NCI-H82 treated with DMSO at 0.1 percent for 48 hours (cell line): ENCODE data around the gene SMLR1.

Source experiments
- DNase-seq: peaks from one replicate; lab custom pipeline; 2025; ENCODE audit not compliant: unreplicated experiment; lab: John Stamatoyannopoulos, UW

The SMLR1 gene

GRCh38 chr6:130824978-130825694 is 2.1 kb upstream of the SMLR1 start:
- DNase-seq = no peak

DNA sequence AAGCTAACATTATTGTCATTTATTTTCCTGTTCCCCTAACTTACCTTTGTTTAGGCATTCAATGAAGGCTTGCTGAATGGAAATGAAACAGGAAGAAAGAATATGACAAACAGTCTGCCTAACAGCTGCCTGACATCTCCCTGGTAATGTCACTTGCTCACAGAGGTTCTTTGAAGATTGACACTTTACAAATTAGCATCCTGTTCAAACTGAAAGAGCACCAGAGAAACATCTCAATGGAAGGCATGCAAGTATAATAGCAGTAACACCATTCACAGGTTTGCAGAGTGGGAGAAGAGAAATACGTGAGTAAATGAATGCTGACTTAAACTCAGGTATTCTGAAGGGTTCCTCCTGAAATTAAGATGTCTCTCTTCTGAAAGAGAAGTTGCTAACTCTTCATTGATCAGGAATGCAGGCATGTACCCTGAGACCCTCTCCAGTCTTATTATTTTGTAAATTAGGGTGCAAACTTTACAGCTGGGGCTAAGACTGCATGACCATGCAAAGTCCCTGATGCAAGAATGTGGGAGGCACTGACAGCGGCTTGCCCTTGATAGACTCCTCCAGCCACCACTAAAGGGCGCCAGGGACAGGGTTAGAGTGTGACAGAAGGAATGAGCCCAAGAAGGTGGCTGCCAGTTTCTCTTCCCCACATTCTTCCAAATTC is 1.3 kb upstream of the SMLR1 start:
- DNase-seq = no peak

- DNase-seq = no peak
Measured at GRCh38 chr6:130826442-130827246, 562 bp upstream of the SMLR1 start.

- no peak for DNase-seq
Measured at GRCh38 chr6:130829333-130829910, 2.2 kb downstream of the SMLR1 start.

DNA sequence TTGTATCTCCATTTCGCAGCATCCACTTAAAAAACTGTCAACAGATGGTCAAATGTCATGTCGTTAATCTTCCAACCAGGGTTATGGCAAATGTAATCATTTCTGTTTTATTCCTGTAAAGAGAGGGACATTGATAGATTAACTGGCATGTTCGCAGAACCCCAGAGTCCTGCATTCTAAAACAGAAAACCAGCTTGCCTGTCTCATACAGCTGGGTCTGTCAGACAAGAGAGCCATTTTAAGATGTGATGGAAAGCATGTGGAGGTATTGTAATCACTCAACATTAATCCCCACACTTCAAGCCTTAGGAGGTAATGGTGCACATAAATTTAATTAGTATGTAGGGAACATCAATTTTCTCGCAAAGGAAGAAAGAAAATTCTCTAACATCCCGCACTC is 4.4 kb downstream of the SMLR1 start:
- no peak for DNase-seq

DNA sequence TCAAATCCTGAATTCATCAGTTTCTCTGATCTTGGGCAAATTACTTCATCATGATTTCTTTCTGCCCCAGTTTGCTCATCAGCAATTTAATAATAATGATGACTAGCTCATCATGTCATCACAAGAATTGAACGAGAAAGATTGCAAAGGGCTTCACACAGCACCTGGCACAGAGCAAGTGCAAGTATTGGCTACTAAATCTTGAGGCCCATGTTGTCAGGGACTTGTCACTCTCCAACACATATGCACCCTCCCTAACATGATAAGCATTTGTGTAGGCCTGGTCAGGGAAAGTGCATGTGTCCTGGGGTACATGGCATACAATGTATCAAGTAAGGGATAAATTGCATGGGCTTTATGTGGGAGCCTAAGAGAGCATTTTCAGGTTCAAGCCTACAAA is 6.4 kb downstream of the SMLR1 start:
- no peak for DNase-seq

DNA sequence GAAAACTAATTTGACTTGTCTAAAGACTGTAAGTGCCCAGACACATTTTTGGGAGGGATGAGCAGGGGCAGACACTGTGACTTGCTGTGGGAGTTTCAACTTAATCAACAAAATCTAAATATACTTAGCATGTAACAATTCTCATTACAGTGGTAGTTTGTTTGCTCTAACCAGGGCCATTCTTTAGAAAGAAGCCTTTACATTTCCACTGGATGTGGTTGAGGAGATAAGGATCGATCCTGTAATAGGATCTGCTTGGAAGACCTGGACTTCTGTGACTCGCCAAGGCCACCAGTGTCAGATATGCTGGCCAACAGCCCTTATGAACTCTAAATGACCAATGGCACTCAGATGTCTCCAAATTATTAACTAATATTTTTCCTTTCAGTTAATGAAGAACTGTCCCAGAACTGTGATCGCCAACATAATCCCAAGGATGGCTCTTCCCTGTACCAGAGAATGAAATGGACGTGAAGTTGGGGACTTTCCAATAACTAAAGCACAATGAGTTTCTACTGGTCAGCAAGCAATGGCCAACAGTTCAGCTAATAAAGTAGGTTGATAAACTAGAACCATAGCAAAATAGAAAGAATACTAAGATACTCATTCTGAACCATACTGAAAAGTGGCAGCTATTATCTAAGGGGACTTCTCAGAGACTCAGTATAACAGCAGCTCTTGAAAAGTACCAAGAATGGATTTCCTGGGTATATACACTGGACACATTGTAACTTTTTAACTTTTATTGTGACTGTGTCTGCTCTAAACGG is 7.5 kb downstream of the SMLR1 start:
- no peak for DNase-seq

DNA sequence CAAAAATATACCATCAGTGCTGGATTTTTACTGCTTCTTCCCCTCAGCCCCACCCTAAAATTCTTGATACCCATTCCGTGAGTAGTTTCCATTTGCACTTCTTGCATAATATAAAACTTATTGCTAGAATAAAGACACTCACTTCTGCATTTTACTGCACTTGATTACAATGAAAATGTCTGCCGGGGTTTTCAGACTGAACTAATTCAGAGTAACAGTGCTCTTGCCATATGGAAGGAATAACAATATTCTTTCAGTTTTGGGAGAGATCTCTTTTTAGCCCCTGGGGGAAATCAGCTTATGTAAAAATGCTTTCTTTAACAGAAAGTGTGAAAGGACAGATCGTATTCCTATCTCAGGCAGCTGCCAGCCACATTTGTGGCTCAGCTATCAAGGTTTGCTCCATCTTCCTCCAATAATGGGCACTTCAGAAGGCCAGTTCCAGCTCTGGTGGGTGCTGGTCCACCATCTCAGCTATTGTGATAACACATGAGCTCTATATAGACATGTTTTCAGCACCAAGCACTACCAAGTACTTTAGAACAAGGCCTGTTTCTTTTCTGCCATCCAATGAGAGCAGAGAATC is 8.9 kb downstream of the SMLR1 start:
- DNase-seq = no peak

DNA sequence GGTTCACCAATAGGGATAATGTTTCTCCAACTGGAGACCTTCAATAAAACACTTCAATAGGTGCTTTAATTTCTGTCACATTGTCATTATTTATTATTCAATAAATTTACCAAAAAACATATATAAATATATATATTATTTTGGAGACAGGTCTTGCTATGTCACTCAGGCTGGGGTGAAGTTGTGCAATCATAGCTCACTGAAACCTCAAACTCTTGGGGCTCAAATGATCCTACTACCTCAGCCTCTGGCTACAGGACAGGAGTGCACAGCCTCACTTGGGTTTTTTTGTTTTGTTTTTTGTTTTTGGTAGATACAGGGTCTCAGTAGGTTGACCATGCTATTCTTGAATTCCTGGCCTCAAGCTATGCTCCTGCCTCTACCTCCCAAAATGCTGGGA is 9.9 kb downstream of the SMLR1 start:
- DNase-seq = no peak

DNA sequence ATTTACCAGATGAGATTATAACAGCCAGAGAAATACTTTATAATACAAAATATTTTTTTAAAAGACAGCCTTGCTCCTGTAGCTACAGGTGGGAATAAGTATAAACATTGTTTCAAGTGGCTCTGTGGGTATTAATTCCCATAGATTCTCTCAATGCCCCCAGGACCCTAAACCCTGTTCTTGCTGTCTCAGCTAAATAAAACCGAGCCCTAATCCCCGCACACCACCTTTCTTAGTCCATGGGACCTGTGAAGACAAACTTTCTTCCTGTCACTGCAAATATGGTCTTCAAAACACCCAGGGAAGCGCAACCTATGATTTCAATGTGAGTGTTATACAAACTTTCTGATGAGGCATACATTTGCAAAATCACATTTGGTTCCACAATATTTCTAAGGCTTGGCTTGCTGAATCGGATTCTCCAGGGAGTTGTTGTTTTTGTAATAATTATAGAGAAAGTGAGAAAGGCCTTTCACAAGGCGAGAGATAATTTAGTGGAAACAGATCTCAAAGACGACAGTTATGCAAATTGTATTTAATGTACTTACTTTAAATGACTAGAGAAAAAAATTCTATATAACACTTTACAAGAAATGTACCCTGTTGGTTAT is 11.1 kb downstream of the SMLR1 start:
- DNase-seq = no peak

- no peak for DNase-seq
Measured at GRCh38 chr6:130838951-130839350, 11.7 kb downstream of the SMLR1 start.

DNA sequence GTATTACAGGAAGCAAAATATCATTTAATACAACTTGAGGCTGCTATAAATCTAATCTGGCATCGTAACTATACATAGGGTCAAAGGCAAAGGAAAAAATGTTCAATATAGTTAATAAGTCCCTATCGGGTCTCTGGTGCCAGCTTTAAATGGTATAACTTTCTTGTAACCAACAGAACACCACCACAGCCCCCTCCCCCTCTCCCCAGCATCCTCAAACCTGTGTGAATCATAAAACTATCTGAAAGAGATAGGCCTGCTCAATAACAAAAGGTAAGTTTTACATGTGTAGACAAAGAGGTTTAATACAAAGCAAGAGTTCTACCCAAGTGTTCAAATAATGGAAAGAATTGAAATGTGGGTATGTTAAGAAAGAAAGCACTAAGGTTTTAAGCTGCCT is 12.2 kb downstream of the SMLR1 start:
- DNase-seq = no peak

DNA sequence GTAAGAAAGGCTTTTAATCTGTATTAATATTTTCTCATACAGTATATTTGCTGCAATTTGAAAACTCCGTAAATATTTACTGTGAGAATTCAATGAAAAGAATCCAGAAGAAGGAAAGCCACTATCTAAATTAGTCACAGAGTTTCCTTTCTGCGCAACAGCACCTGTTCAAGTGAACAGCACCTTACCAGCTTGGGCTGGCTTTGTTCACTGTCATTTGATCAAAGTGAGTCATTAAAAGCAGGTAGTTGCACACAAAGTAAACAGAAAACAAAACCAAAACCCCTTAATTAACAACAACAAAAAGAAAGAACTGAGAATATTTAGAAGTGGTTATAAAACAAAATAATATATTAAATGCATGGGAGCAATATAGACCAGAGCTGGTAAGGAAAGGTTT is 12.8 kb downstream of the SMLR1 start:
- DNase-seq = no peak

- no peak for DNase-seq
Measured at GRCh38 chr6:130841128-130841728, 14.0 kb downstream of the SMLR1 start.

- peak; percentile 25 for DNase-seq
Measured at GRCh38 chr6:130843575-130844320, 16.5 kb downstream of the SMLR1 start.

DNA sequence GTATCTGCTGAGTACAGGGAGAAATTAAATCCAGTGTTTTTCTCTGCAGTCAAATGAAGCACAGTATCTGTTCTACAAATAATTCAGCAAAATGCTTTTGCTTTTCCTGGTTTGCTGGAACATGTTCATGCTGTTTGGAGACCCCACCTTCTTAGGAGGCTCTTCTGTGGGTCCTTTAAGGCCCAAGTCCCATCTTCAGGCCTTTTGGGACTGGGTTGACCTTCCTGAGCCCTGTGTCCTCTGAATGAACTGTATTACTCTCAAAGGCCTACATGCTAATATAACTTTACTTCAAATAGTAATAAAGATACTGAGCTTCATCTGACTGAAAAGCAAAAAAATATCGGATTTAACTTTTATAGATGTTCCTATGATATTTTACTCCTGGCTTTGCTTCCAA is 19.3 kb downstream of the SMLR1 start:
- DNase-seq = no peak

- no peak for DNase-seq
Measured at GRCh38 chr6:130847001-130847910, 20.1 kb downstream of the SMLR1 start.

- DNase-seq = no peak
Measured at GRCh38 chr6:130848945-130849344, 21.7 kb downstream of the SMLR1 start.
